Stimulated activated CD4-positive, alpha-beta T cell treated with anti-CD3 and anti-CD28 coated beads, TNF-alpha, amount 100 ng/mL, for 4 hours (primary cell): ENCODE results near the gene ATOX1.
"Not testable (repeated sequence)": the region's sequence is repeated elsewhere in the genome, so short reads cannot be mapped to it uniquely, and the experiment has no call there.

Experiments
- DNase-seq, 3 experiments: peaks; one replicate each; pipeline ENCODE4 v3.0.0-alpha.2; 2020; ENCODE audit warnings: low read depth in 3 of 3

The ATOX1 gene

DNA sequence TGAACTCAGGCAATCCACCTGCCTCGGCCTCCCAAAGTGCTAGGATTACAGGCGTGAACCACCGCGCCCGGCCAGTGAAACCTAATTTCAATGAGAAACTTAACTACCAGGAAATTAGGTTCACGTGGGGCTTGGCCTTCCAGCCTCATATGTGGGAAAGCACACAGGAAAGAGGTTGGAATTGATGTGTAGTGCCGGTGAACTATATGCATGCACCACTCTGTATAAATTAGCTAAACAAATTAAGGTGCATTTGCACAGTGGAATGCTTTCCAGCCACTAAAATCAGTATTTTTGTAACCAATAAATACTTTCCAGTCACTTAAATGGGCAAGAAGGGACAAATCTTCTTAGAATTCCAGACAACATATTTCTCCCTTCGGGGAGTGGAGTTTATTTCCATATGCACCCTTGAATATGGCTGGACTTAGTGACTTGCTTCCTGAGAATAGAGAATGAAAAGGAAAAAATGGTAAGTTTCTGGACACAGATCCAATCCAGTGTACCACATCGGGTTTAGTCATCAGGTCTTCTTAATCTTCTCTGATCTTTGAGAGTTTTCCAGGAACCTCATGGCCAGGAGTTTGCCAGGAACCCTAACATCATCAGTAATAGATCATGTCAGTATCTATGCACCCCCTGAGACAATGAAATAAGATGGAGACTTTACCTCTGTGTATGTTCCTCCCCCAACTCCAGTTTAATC is 24.9 kb downstream of the ATOX1 start:
- no peak for DNase-seq

DNA sequence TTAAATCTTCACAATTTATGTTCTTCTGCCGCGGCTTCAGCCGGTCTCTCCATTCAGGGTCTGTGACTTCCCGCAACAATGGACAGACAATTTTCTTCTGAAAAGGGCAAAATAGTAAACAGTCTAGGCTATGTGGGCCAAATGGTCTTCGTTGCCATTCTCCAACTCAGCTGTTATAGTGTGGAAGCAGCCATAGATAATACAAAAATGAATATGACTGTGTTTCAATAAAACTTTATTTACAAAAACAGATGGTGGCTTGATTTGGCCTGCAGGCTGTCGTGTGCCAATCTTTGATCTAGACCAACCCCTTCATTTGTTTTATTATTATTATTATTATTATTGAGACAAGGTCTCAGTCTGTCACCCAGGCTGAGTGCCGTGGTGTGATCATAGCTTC is 28.1 kb downstream of the ATOX1 start:
- no peak for DNase-seq

DNA sequence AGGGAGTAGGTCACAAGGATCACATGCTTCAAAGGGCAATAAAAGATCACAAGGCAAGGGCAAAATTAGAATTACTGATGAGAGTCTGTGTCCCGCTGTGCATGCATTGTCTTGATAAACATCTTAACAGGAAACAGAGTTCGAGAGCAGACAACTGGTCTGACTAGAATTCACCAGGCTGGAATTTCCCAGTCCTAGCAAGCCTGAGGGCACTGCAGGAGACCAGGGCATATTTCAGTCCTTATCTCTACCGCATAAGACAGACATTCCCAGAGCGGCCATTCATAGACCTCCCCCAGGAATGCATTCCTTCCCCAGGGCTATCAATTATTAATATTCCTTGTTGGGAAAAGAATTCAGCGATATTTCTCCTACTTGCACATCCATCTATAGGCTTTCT is 28.8 kb downstream of the ATOX1 start:
- DNase-seq: not testable (repeated sequence)

DNA sequence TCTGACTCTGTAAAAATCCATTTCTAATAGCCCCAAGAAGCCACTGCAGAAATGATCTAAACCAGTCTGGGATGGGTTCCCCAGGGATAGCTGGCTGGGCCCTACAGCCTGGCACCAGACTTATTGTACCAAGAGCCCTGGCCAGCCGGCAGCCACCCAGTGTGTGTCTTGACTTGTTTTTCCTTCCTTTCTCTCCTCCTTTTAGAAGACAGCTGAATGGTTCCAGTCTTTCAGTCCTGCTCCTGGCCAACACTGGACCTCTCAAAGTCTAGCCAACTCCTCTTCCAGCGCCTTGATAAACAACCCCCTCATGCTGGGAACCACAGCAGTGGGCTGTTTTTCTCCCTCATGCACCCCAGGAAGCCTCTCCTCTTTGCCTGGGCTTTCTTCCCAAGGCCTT is 34.1 kb downstream of the ATOX1 start:
- DNase-seq: no peak

- no peak for DNase-seq
Measured at GRCh38 chr5:151722546-151722945, 35.9 kb downstream of the ATOX1 start.

GRCh38 chr5:151721812-151722391 is 36.5 kb downstream of the ATOX1 start:
- DNase-seq: no peak

GRCh38 chr5:151721087-151721646 is 37.3 kb downstream of the ATOX1 start:
- no peak for DNase-seq

DNA sequence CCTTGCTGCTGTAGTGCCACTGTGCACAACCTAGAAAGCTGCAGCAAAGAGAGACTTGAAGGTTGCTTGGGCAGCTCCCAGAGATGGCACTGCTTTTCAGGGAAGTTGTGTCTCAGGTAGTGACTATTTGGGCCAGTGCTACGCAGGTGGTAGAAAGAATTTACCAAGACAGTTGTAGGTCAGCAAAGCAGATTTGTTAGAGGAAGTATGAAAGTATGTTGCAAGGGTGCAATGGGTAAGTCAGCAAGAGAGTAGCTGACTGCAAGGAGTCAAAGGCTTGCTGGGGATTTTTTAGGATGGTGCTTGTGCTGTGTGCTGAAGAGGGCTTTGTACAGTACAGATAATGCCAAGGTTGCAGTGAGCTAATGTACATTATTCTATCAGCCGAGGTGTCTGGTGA is 38.2 kb downstream of the ATOX1 start:
- DNase-seq: no peak

DNA sequence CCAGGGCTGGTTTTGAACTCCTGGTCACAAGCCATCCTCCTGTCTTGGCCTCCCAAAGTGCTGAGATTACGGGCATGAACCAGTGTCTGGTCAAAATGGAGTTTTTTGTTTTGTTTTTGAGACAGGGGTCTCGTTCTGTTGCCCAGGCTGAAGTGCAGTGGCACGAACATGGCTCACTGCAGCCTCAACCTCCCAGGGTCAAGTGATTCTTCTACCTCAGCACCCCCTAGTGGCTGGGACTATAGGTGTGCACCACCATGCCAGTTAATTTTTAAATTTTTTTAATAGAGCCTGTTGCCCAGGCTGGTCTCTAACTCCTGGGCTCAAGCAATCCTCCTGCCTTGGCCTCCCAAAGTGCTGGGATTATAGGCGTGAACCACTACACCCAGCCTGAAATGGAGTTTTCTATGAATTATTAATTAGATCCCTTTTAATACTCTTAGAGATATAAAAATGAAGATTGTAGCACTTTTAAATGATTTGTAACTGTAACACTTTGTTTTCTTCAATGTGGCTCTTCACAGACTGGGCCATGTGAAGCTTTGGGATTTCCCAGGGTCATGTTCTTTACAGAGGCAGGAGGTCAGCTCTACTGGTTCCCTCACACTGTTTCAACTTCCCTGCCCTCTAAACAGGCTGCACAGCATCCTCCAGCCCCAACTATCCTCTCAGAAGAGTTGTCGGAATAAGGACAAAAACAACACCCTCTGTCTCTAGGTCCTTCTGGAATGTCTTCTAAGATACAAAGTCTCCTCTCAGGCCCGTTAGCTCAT is 39.0 kb downstream of the ATOX1 start:
- DNase-seq: no peak

DNA sequence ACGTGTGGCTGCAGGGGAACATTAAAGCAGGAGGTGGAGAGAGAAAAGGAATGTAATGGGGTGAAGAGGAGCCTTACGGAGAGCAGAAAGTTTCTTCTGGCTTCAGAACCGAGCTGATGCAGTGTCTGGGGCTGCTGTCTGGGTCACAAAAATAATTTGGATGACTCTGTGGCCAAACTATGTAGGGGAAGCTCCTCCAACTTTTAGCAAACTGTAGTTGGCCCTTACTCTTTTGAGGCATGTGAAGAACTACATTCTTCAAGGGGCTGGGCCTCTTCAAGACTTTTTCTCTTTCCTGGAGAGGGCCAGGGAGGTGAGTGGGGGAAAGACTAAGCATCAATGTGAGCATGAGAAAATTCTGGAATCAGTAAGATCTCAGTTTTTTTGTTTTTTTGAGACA is 39.8 kb downstream of the ATOX1 start:
- DNase-seq: no peak

DNA sequence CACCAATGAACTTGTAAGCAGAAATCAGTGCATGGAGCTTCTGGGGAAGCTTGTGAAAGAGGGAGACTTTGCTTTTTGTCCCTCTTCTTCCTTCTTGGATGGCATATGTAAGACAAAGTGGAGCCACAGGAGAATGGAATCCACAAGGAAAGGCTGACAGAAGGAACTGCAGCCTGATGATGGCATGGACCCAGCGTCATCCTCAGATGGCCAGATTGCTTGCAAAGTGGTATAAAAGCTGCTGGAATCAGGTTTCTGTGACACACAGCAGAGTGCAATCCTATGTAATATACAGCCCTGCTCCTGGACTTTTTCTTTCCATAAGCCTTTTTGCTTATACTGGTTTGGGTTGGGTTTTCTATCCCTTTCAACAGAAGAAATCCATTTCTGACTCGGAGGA is 40.3 kb downstream of the ATOX1 start:
- no peak for DNase-seq

- no peak for DNase-seq
Measured at GRCh38 chr5:151717416-151717815, 41.0 kb downstream of the ATOX1 start.

- no peak for DNase-seq
Measured at GRCh38 chr5:151709109-151709735, 49.2 kb downstream of the ATOX1 start.

- no peak for DNase-seq
Measured at GRCh38 chr5:151708126-151708525, 50.3 kb downstream of the ATOX1 start.

DNA sequence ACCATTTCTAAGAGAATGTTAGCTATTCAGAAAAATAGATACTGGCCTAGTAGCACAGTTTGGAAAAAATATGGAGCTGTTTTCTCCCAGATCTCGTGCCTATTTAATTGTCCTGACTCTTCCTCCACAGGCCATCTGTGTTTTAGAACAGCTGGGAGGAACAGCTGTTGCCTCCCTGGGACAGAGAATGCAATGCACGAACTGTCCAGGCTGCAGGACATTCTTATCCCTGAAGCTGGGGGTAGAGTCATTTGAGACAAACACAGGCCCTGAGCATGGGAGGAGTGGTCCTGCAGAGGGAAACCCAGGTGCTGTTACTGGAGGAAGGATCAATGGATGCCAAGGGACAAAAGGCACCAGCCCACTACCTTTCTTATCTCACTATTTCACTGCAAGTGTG is 50.9 kb downstream of the ATOX1 start:
- no peak for DNase-seq

DNA sequence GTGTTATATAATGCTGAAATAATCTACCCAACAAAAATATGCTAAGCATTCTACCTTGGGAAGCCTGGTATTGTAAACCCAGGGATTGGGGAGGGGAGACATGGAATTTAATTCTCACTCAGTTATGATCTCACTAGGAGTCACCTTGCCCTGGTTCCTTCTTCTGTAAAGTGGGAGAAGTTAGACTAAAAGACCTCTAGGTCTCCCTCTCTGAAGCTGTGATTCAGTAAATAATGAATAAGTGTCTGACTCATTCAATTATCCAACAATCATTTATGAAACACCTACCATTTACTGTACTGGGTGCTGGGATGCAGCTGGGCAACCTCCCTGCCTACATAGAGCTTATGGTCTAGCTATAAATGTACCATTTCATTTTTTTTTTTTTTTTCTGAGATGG is 51.5 kb downstream of the ATOX1 start:
- DNase-seq: no peak

DNA sequence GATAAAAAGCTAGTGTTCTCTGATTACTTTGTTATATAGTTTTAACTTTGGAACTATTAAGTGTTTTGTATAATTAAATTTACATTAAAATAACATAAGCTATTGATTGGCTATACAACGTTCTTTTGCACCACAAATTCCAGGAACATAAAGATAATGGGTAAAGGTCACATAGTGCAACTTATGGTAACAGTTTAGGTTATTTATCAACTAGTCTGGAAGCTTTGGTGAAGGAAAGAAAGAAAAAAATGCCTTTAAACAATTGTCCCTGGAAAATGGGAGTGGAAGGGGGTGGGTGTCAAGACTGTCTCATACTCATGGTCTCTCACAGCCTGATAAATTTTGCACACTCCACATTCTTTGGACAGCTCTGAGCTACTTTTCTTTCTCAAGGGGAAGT is 54.7 kb downstream of the ATOX1 start:
- no peak for DNase-seq

DNA sequence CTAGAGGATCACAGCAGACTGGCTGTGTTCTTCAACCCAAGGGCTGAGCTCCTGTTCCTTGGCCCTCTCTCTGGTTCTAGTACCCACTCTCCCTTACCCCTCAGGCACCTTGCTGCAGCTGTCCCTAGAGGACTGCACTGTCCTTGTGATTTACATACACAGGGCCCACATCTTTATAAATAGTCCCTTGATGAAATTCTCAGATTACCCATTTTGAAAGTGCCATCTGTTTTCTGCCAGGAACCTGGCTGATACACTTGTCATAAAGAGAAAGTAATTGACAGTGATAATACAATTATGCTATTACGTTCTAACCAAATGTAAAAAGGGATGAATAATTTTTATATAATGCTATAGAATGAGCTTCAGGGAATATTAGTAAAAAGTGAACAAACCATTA is 55.2 kb downstream of the ATOX1 start:
- no peak for DNase-seq

DNA sequence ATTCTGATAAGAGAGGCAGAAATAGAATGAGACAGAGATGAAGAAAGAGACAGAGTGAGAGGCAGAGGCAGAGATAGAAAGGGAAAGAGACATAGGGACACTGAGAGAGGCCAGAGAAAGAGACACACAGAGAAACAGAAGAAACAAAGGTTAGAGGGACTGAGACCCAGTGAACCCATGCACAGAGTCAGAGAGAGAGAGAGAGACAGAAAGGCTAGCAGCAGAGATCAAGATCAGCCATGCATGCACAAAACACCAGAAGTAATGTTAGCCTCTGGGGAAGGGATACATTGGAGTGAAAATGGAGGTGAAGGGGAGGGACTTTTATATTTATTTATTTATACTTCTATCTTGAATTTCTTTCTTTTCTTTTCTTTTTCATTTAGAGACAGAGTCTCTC is 57.6 kb downstream of the ATOX1 start:
- DNase-seq: no peak

DNA sequence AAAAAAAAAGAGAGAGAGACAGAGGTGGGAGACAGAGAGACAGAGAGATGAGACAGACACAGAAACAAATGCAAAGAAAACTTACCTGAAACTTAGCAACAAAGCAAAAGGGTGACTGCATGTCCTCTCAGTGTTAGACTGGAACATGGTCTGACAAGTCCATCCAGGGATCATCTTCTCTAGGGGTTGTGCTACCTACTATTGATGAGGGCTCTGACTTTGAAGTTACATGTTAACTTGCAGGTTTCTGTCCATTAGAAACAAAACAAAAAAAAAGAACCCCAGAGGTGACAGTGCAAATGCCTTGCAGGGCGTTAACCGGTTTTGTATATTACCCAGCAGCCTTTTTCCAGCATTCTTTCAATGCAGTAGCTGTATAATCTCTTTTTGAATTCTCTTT is 58.1 kb downstream of the ATOX1 start:
- DNase-seq: no peak

DNA sequence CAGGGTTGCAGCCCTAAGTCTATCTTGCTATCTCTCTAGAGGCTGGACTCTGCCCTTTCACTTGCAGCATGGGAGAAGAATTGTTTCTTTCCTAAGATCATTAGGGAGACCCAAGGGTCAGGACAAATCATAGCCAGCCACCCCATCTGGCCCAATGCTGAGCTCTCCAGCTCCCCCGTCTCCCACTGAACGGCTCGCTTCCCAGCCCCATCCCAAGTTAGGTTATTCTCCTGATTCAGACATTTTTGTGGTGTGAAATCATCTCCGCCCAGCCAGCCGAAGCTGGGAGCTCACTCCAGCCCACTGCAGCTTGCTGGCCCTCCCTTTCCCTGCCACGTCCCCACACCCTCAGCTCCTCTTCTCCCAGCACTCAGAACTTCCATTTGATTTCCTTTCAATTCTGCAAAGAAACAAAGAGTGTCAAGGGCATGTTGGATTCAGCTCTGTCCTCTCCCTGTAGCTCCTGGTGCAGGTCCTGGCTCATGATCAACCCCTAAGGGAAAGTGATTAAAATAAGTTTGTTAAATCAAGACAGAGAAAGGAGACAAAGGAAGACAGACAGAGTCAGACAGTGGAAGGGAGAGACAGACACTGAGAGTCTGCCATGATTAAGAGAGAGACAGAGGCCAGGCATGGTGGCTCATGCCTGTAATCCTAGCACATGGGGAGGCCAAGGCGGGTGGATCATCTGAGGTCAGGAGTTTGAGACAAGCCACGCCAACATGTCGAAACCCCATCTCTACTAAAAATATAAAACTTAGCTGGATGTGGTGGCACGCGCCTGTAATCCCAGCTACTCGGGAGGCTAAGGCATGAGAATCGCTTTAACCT is 59.1 kb downstream of the ATOX1 start:
- DNase-seq: no peak
